ENCODE data around the gene NFATC1. TPM values are rescaled to one million over a fixed set of nuclear protein-coding genes. Genes with fewer than 3 reads are reported as not detected.

NFATC1 gene
- total RNA-seq, 1 donor from 2014 or later = 5.6 TPM

GRCh38 chr18:79386547-79386946, 9.2 kb upstream of the NFATC1 start:
- peaks cover 8% of the 10 kb centered on the region for H3K4me1 Mint-ChIP-seq (ENCODE audit: low read depth)
- TF ChIP-seq CTCF (IDR thresholded peaks at IDR 0.05; ENCODE audit: unreplicated experiment) = no peak
- H3K27ac Mint-ChIP-seq = no peak overlapping the region
- H3K4me3 Mint-ChIP-seq (ENCODE audit: low read depth) = no peak overlapping the region
- no peaks in the 10 kb centered on the region for H3K9me3 Mint-ChIP-seq (ENCODE audit: low read depth)
- H3K27me3 Mint-ChIP-seq = peaks cover 43% of the 10 kb centered on the region
- DNase-seq (ENCODE audit: low spot score, unreplicated experiment) = no peak
- peaks cover 1% of the 10 kb centered on the region for H3K36me3 Mint-ChIP-seq (ENCODE audit: insufficient read depth)

- H3K4me1 Mint-ChIP-seq (ENCODE audit: low read depth) = peaks cover 8% of the 10 kb centered on the region
- H3K9me3 Mint-ChIP-seq (ENCODE audit: low read depth) = no peaks in the 10 kb centered on the region
- DNase-seq (ENCODE audit: low spot score, unreplicated experiment) = no peak
- peaks cover 48% of the 10 kb centered on the region for H3K27me3 Mint-ChIP-seq
- peaks cover 1% of the 10 kb centered on the region for H3K36me3 Mint-ChIP-seq (ENCODE audit: insufficient read depth)
- peak overlapping the region; percentile 69 for H3K27ac Mint-ChIP-seq
- no peak overlapping the region for H3K4me3 Mint-ChIP-seq (ENCODE audit: low read depth)
- no peak for TF ChIP-seq CTCF (IDR thresholded peaks at IDR 0.05; ENCODE audit: unreplicated experiment)
Observed at GRCh38 chr18:79387214-79387613, 8.5 kb upstream of the NFATC1 start.

GRCh38 chr18:79387615-79388014, 8.1 kb upstream of the NFATC1 start:
- Mint-ChIP-seq H3K27ac (peak overlapping the region; percentile 69), H3K27me3 (peaks cover 52% of the 10 kb centered on the region), H3K9me3 (ENCODE audit: low read depth) (no peaks in the 10 kb centered on the region), H3K4me3 (ENCODE audit: low read depth) (no peak overlapping the region), H3K36me3 (ENCODE audit: insufficient read depth) (peaks cover 1% of the 10 kb centered on the region), H3K4me1 (ENCODE audit: low read depth) (peaks cover 8% of the 10 kb centered on the region)
- no peak for DNase-seq (ENCODE audit: low spot score, unreplicated experiment)
- no peak for TF ChIP-seq CTCF (IDR thresholded peaks at IDR 0.05; ENCODE audit: unreplicated experiment)

GRCh38 chr18:79388043-79388442, 7.7 kb upstream of the NFATC1 start:
- Mint-ChIP-seq H3K4me3 (ENCODE audit: low read depth) (no peak overlapping the region), H3K4me1 (ENCODE audit: low read depth) (peaks cover 8% of the 10 kb centered on the region), H3K27ac (no peak overlapping the region), H3K27me3 (peaks cover 57% of the 10 kb centered on the region), H3K36me3 (ENCODE audit: insufficient read depth) (peaks cover 1% of the 10 kb centered on the region), H3K9me3 (ENCODE audit: low read depth) (no peaks in the 10 kb centered on the region)
- no peak for TF ChIP-seq CTCF (IDR thresholded peaks at IDR 0.05; ENCODE audit: unreplicated experiment)
- no peak for DNase-seq (ENCODE audit: low spot score, unreplicated experiment)

- no peak for TF ChIP-seq CTCF (IDR thresholded peaks at IDR 0.05; ENCODE audit: unreplicated experiment)
- H3K4me1 Mint-ChIP-seq (ENCODE audit: low read depth) = peaks cover 11% of the 10 kb centered on the region
- no peak overlapping the region for H3K4me3 Mint-ChIP-seq (ENCODE audit: low read depth)
- no peak for DNase-seq (ENCODE audit: low spot score, unreplicated experiment)
- peaks cover 1% of the 10 kb centered on the region for H3K36me3 Mint-ChIP-seq (ENCODE audit: insufficient read depth)
- H3K27ac Mint-ChIP-seq = no peak overlapping the region
- H3K9me3 Mint-ChIP-seq (ENCODE audit: low read depth) = no peaks in the 10 kb centered on the region
- H3K27me3 Mint-ChIP-seq = peaks cover 59% of the 10 kb centered on the region
Observed at GRCh38 chr18:79389689-79390088, 6.0 kb upstream of the NFATC1 start.

Measured in progenitor cell of endocrine pancreas (in vitro differentiated cells).